K562 (cell line): ENCODE data around the gene IGF2R. TPM values are rescaled to one million over a fixed set of nuclear protein-coding genes. Genes with fewer than 3 reads are reported as not detected.

Source experiments
- GATA2 ChIP-seq: sonication (generic); formaldehyde crosslinking; IDR thresholded peaks from 2 replicates; pipeline ENCODE4 v1.4.0; 2020; ENCODE audit warnings: mild to moderate bottlenecking, missing genetic modification reagents
- MBD2 ChIP-seq: sonication (generic); IDR thresholded peaks from 2 replicates; pipeline ENCODE4 v1.6.1; 2016; ENCODE audit warnings: low read depth, borderline replicate concordance
- MCM5 ChIP-seq: fragments of 450-650 bp; IDR thresholded peaks from 2 replicates; pipeline ENCODE4 v1.6.1; 2016; ENCODE audit warnings: low read depth
- MED1 ChIP-seq: sonication (generic); formaldehyde crosslinking; IDR thresholded peaks from 2 replicates; pipeline ENCODE4 v1.8.1; 2023; ENCODE audit warnings: missing genetic modification reagents, borderline replicate concordance
- PTBP1 ChIP-seq: fragments of 200-400 bp; formaldehyde crosslinking; IDR thresholded peaks from 2 replicates; pipeline ENCODE4 v1.6.1; 2017; ENCODE audit warnings: low read depth, low read length
- ZNF551 ChIP-seq: fragments of 250-450 bp; sonication (Bioruptor Pico); IDR thresholded peaks from 2 replicates; pipeline ENCODE4 v1.5.0; 2021; ENCODE audit warnings: mild to moderate bottlenecking, moderate library complexity
- polyA plus RNA-seq, 8 experiments: library from polyadenylated mRNA; depleted of rRNA in 4 of 8; stranded (reverse) in 5 of 8; unstranded in 3 of 8; fragments of >200 nt; fragmentation: Nextera tagmentation in 2 of 8; fragmentation: Illumina TruSeq in 1 of 8; extraction: Ambion mirVana in 2 of 8; extraction: Trizol in 1 of 8; gene quantifications; 2 replicates each; pipeline versions ENCODE4 v1.2.1 to v1.2.3, GENCODE V29; 2011 to 2014; ENCODE audit warnings: inconsistent platforms in 1 of 8, missing spikeins in 1 of 8
- total RNA-seq, 7 experiments: library from RNA; depleted of rRNA in 6 of 7; stranded (reverse); fragments of >200 nt in 6 of 7; fragmentation: Illumina TruSeq in 2 of 7; extraction: Trizol in 2 of 7; gene quantifications; 2 replicates each; pipeline versions ENCODE4 v1.2.1 to v1.2.3, GENCODE V29; 2011 to 2021; ENCODE audit warnings: low replicate concordance in 1 of 7
- TF ChIP-seq, protein P1 (sequence below), 2 experiments: fragments of 450-650 bp in 1 of 2; sonication (generic) in 1 of 2; formaldehyde crosslinking in 1 of 2; IDR thresholded peaks; 2 replicates each; pipeline versions ENCODE4 v1.7.1 to v1.9.0; 2016 to 2022; ENCODE audit warnings: inconsistent platforms in 1 of 2, mild to moderate bottlenecking in 1 of 2, missing genetic modification reagents in 1 of 2

IGF2R gene
- total and polyA plus RNA-seq, 9 of the 15 experiments (the other 6 are each of a cell fraction or from before 2014, with no cell fraction given) = 3.5 to 92.3 (median 34.5) TPM

GRCh38 chr6:159996087-159996622 lies 27.3 kb downstream of the IGF2R start (continued):
- TF ChIP-seq, protein P1, sequence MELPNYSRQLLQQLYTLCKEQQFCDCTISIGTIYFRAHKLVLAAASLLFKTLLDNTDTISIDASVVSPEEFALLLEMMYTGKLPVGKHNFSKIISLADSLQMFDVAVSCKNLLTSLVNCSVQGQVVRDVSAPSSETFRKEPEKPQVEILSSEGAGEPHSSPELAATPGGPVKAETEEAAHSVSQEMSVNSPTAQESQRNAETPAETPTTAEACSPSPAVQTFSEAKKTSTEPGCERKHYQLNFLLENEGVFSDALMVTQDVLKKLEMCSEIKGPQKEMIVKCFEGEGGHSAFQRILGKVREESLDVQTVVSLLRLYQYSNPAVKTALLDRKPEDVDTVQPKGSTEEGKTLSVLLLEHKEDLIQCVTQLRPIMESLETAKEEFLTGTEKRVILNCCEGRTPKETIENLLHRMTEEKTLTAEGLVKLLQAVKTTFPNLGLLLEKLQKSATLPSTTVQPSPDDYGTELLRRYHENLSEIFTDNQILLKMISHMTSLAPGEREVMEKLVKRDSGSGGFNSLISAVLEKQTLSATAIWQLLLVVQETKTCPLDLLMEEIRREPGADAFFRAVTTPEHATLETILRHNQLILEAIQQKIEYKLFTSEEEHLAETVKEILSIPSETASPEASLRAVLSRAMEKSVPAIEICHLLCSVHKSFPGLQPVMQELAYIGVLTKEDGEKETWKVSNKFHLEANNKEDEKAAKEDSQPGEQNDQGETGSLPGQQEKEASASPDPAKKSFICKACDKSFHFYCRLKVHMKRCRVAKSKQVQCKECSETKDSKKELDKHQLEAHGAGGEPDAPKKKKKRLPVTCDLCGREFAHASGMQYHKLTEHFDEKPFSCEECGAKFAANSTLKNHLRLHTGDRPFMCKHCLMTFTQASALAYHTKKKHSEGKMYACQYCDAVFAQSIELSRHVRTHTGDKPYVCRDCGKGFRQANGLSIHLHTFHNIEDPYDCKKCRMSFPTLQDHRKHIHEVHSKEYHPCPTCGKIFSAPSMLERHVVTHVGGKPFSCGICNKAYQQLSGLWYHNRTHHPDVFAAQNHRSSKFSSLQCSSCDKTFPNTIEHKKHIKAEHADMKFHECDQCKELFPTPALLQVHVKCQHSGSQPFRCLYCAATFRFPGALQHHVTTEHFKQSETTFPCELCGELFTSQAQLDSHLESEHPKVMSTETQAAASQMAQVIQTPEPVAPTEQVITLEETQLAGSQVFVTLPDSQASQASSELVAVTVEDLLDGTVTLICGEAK (IDR thresholded peaks at IDR 0.05) = no peak
- TF ChIP-seq, protein P1 (CRISPR knock-in tag; IDR thresholded peaks at IDR 0.05) = no peak
- TF ChIP-seq MCM5 = no peak
- no peak for TF ChIP-seq ZNF551 (CRISPR knock-in tag)
- TF ChIP-seq GATA2 (CRISPR knock-in tag) = no peak
- no peak for TF ChIP-seq PTBP1
- no peak for TF ChIP-seq MED1 (CRISPR knock-in tag)
- TF ChIP-seq MBD2 = no peak
